K562 (cell line): Measurements from ENCODE around the gene RPL28. TPM values are rescaled to one million over a fixed set of nuclear protein-coding genes. Genes with fewer than 3 reads are reported as not detected.

Source experiments
- EP300 ChIP-seq: IDR thresholded peaks from 2 replicates; pipeline ENCODE4 v1.6.1; 2012; ENCODE audit warnings: low read length, improper control_type of control experiment
- ESRRB ChIP-seq: fragments of 250-450 bp; sonication (Bioruptor Pico); IDR thresholded peaks from 2 replicates; pipeline ENCODE4 v1.5.0; 2020; ENCODE audit warnings: mild to moderate bottlenecking, moderate library complexity, borderline replicate concordance
- GATAD2A ChIP-seq: fragments of 450-650 bp; IDR thresholded peaks from 2 replicates; pipeline ENCODE4 v1.6.1; 2017
- JUND ChIP-seq, 2 experiments: IDR thresholded peaks; 2 replicates in 1 of 2; 3 replicates in 1 of 2; pipeline ENCODE4 v1.6.1; 2011; ENCODE audit warnings: borderline replicate concordance in 2 of 2, low read depth in 2 of 2, low read length in 2 of 2, improper control_type of control experiment in 1 of 2, missing biosample characterization in 1 of 2, missing genetic modification characterization in 1 of 2, missing genetic modification reagents in 1 of 2
- KLF10 ChIP-seq: fragments of 250-450 bp; sonication (Bioruptor Pico); IDR thresholded peaks from 2 replicates; pipeline ENCODE4 v1.6.1; 2021; ENCODE audit warnings: matching md5 sums
- L3MBTL2 ChIP-seq: fragments of 450-650 bp; IDR thresholded peaks from 2 replicates; pipeline ENCODE4 v1.6.1; 2016; ENCODE audit warnings: mild to moderate bottlenecking, moderate library complexity
- MEIS2 ChIP-seq: fragments of 450-650 bp; IDR thresholded peaks from 2 replicates; pipeline ENCODE4 v1.6.1; 2014; ENCODE audit warnings: mild to moderate bottlenecking; ENCODE audit not compliant: partially characterized antibody
- NR2F6 ChIP-seq: fragments of 450-650 bp; formaldehyde crosslinking; IDR thresholded peaks from 2 replicates; pipeline ENCODE4 v1.4.0; 2020; ENCODE audit warnings: mild to moderate bottlenecking
- POU5F1 ChIP-seq: fragments of 150-350 bp; IDR thresholded peaks from 2 replicates; pipeline ENCODE4 v1.6.1; 2014; ENCODE audit warnings: borderline replicate concordance, low read length, low read depth, mild to moderate bottlenecking; ENCODE audit not compliant: partially characterized antibody
- RAD51 ChIP-seq: fragments of 450-650 bp; IDR thresholded peaks from 2 replicates; pipeline ENCODE4 v1.7.1; 2016; ENCODE audit warnings: low read depth, mild to moderate bottlenecking, borderline replicate concordance
- RFX7 ChIP-seq: fragments of 250-450 bp; sonication (Bioruptor Pico); IDR thresholded peaks from 2 replicates; pipeline ENCODE4 v1.5.1; 2021; ENCODE audit warnings: mild to moderate bottlenecking
- SETDB1 ChIP-seq: IDR thresholded peaks from one replicate; pipeline ENCODE4 v1.6.1; 2012; ENCODE audit warnings: low read length, control low read depth, inconsistent platforms
- SMARCB1 ChIP-seq: IDR thresholded peaks from 2 replicates; pipeline ENCODE4 v1.6.1; 2011; ENCODE audit warnings: improper control_type of control experiment, low read depth; ENCODE audit not compliant: insufficient read length
- ZNF133 ChIP-seq: fragments of 250-450 bp; sonication (Bioruptor Pico); IDR thresholded peaks from 2 replicates; pipeline ENCODE4 v1.4.0; 2020; ENCODE audit warnings: mild to moderate bottlenecking
- ZNF57 ChIP-seq: fragments of 450-650 bp; formaldehyde crosslinking; IDR thresholded peaks from 2 replicates; pipeline ENCODE4 v1.4.0; 2020; ENCODE audit warnings: mild to moderate bottlenecking, moderate library complexity
- polyA plus RNA-seq, 8 experiments: library from polyadenylated mRNA; depleted of rRNA in 4 of 8; stranded (reverse) in 5 of 8; unstranded in 3 of 8; fragments of >200 nt; fragmentation: Nextera tagmentation in 2 of 8; fragmentation: Illumina TruSeq in 1 of 8; extraction: Ambion mirVana in 2 of 8; extraction: Trizol in 1 of 8; gene quantifications; 2 replicates each; pipeline versions ENCODE4 v1.2.1 to v1.2.3, GENCODE V29; 2011 to 2014; ENCODE audit warnings: inconsistent platforms in 1 of 8, missing spikeins in 1 of 8
- total RNA-seq, 7 experiments: library from RNA; depleted of rRNA in 6 of 7; stranded (reverse); fragments of >200 nt in 6 of 7; fragmentation: Illumina TruSeq in 2 of 7; extraction: Trizol in 2 of 7; gene quantifications; 2 replicates each; pipeline versions ENCODE4 v1.2.1 to v1.2.3, GENCODE V29; 2011 to 2021; ENCODE audit warnings: low replicate concordance in 1 of 7
- TF ChIP-seq, protein P1 (sequence below): sonication (generic); formaldehyde crosslinking; IDR thresholded peaks from 2 replicates; pipeline ENCODE4 v1.8.0; 2022; ENCODE audit warnings: mild to moderate bottlenecking, missing genetic modification reagents
- TF ChIP-seq, protein P2 (sequence below): fragments of 250-450 bp; sonication (Bioruptor Pico); IDR thresholded peaks from 2 replicates; pipeline ENCODE4 v1.8.0; 2021; ENCODE audit warnings: moderate library complexity, mild to moderate bottlenecking, inconsistent platforms
- TF ChIP-seq, protein P3 (sequence below): conservative IDR thresholded peaks from 2 replicates; pipeline ENCODE4 v1.6.1; 2011; ENCODE audit warnings: low read depth, mild to moderate bottlenecking, low read length; ENCODE audit not compliant: control insufficient read depth
- TF ChIP-seq, protein P4 (sequence below): fragments of 450-650 bp; formaldehyde crosslinking; IDR thresholded peaks from 2 replicates; pipeline ENCODE4 v1.4.0; 2020; ENCODE audit warnings: mild to moderate bottlenecking, moderate library complexity
- TF ChIP-seq, protein P5 (sequence below): fragments of 250-450 bp; sonication (Bioruptor Pico); IDR thresholded peaks from 2 replicates; pipeline ENCODE4 v1.5.0; 2020; ENCODE audit warnings: mild to moderate bottlenecking, borderline replicate concordance

RPL28 gene
- total and polyA plus RNA-seq, 9 of the 15 experiments (the other 6 are each of a cell fraction or from before 2014, with no cell fraction given) = 124 to 3,106 (median 622) TPM

DNA sequence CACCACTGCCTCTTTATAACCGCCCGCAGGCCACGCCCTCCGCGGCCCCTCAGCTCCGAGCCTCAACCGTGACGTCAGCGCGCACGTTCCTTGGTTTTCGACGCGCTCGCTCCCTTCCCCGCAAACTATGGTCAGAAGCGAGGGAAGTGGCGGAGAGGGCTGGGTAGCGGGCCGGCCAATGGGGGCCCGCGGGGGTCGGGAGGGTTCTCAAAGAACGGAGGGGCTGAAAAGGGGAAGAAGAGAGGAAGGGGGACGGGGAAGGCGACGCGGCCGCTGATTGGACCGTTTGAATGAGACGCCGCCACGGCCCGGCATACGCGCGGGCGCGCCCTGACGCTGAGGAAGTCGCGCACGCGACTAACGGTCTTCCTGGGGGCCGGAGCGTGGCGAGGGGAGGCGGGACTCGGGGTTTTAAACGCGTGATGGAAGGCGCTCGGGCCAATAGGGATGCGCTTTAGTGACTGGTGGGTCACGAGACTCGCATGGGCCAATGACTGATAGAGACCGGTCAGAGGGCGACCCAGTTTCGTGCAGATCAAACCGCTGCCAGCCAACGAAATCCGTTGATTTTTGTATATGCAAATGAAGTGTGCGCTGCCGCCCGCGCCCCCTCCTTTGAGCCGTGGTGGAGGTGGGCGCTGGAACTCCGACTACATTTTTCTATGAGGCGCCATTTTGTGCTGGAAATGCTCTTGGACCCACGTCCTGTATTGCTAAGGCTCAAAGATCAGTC is 22.2 kb downstream of the RPL28 start (continued):
- TF ChIP-seq, protein P1, sequence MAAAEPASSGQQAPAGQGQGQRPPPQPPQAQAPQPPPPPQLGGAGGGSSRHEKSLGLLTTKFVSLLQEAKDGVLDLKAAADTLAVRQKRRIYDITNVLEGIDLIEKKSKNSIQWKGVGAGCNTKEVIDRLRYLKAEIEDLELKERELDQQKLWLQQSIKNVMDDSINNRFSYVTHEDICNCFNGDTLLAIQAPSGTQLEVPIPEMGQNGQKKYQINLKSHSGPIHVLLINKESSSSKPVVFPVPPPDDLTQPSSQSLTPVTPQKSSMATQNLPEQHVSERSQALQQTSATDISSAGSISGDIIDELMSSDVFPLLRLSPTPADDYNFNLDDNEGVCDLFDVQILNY (CRISPR knock-in tag) = peak; percentile 47; the same call in 1 of the 2 replicates
- TF ChIP-seq L3MBTL2 = peak; percentile 100
- peak; percentile 30 for TF ChIP-seq EP300
- no peak for TF ChIP-seq POU5F1
- TF ChIP-seq, protein P2, sequence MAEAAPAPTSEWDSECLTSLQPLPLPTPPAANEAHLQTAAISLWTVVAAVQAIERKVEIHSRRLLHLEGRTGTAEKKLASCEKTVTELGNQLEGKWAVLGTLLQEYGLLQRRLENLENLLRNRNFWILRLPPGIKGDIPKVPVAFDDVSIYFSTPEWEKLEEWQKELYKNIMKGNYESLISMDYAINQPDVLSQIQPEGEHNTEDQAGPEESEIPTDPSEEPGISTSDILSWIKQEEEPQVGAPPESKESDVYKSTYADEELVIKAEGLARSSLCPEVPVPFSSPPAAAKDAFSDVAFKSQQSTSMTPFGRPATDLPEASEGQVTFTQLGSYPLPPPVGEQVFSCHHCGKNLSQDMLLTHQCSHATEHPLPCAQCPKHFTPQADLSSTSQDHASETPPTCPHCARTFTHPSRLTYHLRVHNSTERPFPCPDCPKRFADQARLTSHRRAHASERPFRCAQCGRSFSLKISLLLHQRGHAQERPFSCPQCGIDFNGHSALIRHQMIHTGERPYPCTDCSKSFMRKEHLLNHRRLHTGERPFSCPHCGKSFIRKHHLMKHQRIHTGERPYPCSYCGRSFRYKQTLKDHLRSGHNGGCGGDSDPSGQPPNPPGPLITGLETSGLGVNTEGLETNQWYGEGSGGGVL (CRISPR knock-in tag) = no peak
- no peak for TF ChIP-seq MEIS2
- TF ChIP-seq SMARCB1 = no peak
- no peak for TF ChIP-seq NR2F6 (CRISPR knock-in tag)
- no peak for TF ChIP-seq ESRRB (CRISPR knock-in tag)
- no peak for TF ChIP-seq GATAD2A
- no peak for TF ChIP-seq ZNF133
- TF ChIP-seq, protein P3, sequence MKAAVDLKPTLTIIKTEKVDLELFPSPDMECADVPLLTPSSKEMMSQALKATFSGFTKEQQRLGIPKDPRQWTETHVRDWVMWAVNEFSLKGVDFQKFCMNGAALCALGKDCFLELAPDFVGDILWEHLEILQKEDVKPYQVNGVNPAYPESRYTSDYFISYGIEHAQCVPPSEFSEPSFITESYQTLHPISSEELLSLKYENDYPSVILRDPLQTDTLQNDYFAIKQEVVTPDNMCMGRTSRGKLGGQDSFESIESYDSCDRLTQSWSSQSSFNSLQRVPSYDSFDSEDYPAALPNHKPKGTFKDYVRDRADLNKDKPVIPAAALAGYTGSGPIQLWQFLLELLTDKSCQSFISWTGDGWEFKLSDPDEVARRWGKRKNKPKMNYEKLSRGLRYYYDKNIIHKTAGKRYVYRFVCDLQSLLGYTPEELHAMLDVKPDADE = no peak
- peak; percentile 54 for TF ChIP-seq JUND (IDR thresholded peaks at IDR 0.05; ENCODE audit: borderline replicate concordance, low read depth, low read length)
- TF ChIP-seq JUND (tag; IDR thresholded peaks at IDR 0.05; ENCODE audit: borderline replicate concordance, low read depth, low read length) = no peak
- TF ChIP-seq SETDB1 = no peak
- no peak for TF ChIP-seq RFX7 (CRISPR knock-in tag)
- TF ChIP-seq, protein P4, sequence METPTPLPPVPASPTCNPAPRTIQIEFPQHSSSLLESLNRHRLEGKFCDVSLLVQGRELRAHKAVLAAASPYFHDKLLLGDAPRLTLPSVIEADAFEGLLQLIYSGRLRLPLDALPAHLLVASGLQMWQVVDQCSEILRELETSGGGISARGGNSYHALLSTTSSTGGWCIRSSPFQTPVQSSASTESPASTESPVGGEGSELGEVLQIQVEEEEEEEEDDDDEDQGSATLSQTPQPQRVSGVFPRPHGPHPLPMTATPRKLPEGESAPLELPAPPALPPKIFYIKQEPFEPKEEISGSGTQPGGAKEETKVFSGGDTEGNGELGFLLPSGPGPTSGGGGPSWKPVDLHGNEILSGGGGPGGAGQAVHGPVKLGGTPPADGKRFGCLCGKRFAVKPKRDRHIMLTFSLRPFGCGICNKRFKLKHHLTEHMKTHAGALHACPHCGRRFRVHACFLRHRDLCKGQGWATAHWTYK (CRISPR knock-in tag) = no peak; the same call in 1 of the 2 replicates
- TF ChIP-seq ZNF57 (CRISPR knock-in tag) = no peak
- no peak for TF ChIP-seq KLF10 (CRISPR knock-in tag)
- TF ChIP-seq RAD51 = peak; percentile 94
- TF ChIP-seq, protein P5, sequence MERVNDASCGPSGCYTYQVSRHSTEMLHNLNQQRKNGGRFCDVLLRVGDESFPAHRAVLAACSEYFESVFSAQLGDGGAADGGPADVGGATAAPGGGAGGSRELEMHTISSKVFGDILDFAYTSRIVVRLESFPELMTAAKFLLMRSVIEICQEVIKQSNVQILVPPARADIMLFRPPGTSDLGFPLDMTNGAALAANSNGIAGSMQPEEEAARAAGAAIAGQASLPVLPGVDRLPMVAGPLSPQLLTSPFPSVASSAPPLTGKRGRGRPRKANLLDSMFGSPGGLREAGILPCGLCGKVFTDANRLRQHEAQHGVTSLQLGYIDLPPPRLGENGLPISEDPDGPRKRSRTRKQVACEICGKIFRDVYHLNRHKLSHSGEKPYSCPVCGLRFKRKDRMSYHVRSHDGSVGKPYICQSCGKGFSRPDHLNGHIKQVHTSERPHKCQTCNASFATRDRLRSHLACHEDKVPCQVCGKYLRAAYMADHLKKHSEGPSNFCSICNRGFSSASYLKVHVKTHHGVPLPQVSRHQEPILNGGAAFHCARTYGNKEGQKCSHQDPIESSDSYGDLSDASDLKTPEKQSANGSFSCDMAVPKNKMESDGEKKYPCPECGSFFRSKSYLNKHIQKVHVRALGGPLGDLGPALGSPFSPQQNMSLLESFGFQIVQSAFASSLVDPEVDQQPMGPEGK (CRISPR knock-in tag) = no peak
